ENCODE results near the gene AXDND1.

The AXDND1 gene

DNA sequence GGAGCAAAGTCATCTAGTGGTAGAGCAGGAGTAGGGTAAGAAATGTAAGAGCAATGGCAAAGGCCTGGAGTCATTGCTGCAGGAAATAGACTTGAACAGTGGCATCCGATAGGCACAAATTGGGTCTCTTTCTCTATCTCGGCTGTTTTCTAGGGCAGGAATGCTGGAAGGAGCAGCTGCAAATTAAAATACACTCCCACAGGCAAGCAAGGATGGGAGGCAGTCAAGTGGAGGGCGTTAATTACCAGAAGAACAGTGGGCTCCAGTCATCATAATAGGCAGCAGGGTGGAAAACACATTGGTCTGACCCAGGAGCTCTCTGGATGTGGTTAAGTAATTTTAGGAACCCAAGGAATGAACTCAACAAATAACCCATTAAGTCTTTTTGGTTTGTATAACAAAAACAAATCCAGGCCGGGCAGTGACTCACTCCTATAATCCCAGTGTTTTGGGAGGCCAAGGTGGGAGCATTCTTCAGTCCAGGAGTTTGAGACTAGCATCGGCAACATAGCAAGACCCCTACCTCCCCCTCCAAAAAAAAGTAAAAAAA lies 218.1 kb downstream of the AXDND1 start:
- no peak for DNase-seq (ENCODE audit: low read depth)

DNA sequence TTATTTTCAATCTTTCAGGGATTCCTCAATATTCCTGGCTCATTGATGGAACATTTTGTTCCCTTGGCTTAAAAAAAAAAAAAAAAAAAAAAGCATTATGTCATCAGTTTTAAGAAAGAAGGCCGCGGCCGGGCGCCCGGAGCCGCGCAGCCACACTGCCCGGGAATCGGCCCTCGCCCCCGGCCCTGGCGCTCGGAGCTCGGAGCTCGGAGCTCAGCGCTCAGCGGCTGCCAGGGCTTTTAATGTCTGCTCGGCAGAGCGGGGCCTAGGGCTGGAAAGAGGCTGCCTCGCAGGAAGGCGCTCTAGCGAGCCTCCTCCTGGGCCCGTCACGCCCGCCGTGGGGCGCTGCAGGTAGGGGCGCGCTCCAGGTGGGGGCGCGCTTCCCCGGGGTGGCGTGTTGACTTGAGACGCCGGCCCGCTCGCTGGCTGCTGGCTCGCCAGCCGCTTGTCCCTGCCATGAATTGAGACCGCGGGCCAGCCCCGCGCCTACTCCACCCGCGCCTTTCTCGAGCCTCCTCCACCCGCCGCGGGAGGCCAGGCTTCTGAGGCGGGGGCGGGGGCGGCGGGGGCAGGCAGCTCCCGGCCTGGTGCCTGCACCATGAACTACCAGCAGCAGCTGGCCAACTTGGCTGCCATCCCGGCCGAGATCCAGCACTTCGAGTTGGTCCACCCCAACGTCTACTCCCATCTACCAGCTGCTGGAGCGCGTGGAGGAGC lies 220.5 kb downstream of the AXDND1 start:
- DNase-seq (ENCODE audit: low read depth) = no peak

DNA sequence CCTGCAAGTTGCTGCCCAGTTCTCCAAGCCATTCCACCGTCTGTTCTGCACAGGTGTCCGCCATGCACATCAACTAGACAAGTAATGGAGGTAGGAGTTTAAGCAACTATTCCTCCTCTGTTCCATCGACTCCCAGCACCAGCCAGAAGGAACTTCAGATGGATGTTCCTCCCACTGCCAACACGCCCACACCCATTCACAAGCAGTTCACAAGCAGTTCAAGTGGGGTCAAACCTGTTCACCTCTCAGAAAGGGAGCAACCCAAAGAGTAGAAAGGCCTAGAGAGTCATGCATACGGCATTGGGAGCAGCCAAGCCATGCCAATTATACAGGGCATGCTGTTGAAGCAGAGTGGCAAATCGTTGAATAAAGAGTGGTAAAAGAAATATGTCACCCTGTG lies 221.6 kb downstream of the AXDND1 start:
- DNase-seq (ENCODE audit: low read depth) = no peak

DNA sequence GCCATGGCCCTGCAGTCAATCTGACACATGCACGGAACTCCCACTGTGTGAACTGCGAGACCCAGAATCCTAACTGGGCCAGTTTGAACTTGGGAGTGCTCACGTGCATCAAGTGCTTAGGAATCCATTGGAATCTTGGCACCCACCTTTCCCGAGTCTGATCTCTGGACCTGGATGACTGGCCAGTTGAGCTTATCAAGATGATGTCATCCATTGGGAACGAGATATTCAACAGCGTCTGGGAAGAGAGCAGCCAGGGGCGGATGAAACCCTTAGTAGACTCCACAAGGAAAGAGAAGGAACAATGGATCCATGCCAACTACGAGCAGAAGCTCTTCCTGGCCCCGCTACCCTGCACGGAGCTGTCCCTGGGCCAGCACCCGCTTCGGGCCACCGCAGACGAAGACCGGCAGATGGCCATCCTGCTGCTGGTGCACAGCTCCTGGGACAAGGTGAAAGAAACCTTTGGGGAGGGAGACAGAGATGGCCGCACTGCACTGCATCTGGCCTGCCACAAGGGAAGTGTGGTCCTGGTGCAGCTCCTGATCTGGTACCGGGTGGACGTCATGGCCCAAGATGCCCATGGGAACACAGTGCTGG lies 222.8 kb downstream of the AXDND1 start:
- no peak for DNase-seq (ENCODE audit: low read depth)

DNA sequence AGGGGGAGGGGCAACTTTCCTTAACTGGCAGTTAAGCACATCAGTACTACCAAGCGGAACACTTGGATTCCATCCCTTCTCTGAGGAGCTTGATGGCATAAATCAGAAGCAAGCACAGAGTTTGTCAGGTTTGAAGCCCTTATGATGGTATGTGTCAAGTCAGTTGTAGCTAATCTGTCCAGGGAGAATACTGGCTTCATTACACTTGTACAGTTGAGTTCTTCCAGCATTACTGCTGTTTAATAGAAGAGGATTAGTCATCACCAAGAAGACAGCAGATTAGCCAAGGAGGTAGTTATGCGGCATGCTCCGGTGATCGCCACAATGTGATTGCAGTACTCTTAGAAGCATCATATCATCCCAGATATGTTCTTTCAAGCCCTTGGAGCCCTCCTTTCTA lies 223.7 kb downstream of the AXDND1 start:
- DNase-seq (ENCODE audit: low read depth) = no peak

DNA sequence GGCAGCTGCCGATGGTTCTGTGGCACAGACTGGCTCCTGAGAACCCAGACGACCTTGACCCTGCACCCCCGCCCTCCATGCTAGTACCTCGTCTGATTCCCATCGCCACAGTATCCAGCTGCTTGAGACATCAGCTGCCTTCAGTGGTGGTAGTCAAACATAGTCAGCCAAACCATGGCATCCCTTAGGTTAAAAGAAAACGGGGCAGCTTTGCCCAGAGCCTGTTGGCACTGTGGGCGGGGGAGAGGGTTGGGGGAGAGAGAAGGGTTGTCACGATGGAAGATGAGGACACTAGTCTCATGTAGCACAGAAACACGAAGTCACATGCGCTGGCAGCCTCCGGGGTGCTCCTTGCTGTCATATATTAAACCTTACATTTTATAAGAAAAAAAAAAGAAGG lies 224.9 kb downstream of the AXDND1 start:
- no peak for DNase-seq (ENCODE audit: low read depth)

DNA sequence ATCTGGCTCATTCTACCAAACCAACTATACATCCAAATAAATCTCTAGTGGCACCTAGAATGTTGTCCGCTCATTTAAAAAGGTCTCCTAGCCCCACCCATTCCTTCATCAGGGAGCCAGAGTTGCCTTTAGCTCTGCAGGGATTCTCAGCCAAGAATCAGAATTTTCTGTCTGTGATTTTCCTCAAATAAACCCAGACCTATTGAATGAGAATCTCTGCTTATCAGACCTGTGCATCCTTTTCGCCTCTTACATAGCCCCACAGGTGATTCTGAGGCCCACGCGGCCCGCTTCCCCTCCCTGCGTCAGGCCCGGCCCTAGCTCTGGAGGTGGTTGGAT lies 225.5 kb downstream of the AXDND1 start:
- DNase-seq (ENCODE audit: low read depth) = no peak

DNA sequence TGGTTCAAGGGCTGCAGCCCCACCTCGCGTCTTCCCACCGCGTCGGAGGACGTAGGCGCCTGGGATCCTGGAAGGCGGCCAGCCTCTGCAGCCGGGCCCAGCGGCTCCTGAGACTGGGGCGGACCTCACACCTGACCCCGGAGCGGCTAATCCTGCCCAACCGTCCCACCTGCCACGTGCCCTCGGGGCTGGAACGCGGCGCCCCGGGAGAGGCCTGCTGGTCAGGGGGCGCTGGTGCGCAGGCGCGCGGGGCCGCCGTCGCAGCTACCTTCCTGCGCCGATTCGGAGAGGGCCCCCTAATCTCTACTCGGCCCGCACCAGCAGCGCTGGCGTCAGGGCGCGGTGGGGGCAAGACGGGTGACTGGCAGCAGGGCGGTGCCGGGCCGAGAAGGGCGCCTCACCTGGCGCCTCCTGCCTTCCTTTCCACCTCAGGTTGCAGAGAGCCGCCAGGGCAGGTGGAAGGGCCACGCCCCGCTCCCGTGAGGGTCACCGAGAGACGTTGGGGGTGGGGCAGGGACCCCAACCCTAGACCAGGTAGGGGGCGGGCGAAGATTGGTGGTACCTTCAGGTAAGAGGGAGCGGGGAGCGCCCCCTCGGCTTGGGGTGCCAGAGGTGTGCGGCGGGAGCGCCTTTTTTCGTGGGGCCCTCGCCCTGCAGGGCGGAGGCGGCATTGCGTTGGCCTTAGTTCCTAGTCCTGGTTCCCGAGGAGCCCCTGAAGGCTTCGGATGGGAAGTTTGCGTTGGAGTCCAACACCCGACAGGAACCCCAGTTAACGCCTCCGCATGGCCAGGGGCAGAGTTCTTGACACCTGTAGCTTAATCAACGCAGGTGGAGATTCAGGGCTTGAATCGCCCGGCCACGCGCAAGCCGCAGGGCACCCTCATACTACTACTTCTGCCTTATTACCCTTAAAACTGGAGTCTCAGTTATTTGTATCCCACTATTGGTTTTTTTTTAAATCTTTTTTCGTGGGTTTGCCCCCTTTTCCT lies 226.1 kb downstream of the AXDND1 start, which contains the start of gene TDRD5:
TDRD5 (plus strand) TSS at position 241 of the 989 bp plus-strand sequence. CDS start 784 bp downstream, outside the sequence.
- DNase-seq (ENCODE audit: low read depth) = no peak

DNA sequence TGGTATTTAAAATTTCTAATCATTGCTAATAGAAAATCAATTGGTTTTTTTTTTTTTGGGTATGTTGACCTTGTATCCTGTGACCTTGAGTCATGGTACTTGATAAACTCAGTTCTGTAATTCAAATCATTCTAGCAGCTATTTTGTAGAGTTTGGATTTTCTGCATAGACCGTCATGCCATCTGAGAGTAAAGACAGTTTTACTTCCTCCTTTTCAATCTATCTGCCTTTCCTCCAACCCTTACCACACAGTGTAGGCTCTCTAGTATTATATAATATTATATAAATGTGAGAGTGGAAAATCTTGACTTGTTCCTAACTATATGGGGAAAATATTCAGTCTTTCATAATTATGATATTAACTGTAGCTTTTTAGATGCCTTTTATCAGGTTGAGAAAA lies 232.9 kb downstream of the AXDND1 start:
- DNase-seq (ENCODE audit: low read depth) = no peak

DNA sequence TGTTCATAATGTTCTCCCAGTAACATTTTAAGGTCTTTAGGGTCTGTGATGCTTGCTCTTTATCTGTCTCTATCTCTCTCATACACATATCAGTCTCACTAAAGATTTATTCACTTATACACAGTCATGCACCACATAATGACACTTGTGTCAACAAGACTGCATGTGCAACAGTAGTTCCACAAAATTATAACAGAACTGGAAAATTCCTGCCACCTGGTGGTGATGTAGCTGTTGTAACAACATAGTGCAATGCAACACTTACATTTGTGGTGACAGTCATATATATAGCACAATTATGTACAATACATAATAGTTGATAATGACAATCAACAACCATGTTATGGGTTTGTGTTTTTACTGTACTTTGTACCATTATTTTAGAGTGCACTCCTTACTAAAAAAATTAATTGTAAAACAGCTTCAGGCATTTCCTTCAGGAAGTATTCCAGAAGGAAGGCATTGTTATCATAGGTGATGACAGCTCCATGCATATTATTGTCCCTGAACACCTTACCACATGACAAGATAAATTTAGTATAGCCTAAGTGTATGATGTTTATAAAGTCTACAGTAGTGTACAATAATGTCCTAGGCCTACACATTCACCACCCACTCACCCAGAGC lies 234.0 kb downstream of the AXDND1 start:
- DNase-seq (ENCODE audit: low read depth) = no peak

DNA sequence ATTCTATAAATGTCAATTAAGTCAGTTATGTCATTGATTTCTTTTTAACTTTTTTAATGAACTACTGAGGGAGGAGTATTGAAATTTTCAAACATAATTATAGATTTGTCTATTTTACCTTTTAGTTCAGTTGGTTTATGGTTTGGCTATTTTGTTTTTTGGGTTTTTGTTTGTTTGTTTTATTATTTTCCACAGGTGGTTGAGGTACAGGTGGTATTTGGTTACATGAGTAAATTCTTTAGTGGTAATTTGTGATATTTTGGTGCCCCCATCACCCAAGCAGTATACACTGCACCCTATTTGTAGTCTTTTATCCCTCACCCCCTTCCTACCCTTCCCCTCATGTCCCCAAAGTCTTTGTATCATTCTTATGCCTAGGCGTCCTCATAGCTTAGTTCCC lies 235.3 kb downstream of the AXDND1 start:
- DNase-seq (ENCODE audit: low read depth) = no peak

Measured in stromal cell of bone marrow (primary cell).